Amniotic epithelial cell (primary cell): ENCODE measurements around the gene GAS7.
A peak's percentile ranks its signal among the peaks of the same experiment; 100 is the strongest.

Experiments
- DNase-seq: peaks from one replicate; pipeline ENCODE4 v3.0.0-alpha.2; 2010; ENCODE audit warnings: low read depth

Gene GAS7

DNA sequence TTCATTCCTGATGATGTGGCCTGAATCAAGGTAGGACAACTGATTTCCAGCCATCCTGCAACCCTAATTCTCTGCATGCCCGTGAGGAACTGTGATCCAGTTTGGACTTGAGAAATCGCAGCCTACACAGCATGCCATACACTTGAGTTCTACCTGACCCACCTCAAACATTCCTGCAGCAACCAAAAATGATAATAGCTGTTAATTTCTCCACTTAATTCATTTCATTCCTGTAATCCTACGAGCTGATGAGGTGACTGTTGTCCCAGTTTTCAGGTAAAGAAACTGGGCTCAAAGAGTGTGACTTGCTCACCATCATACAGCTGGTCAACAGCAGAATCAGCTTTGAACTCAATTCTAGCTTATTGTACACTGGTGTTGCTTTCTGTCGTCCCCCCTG lies 2.2 kb upstream of the GAS7 start:
- DNase-seq, result no peak

DNA sequence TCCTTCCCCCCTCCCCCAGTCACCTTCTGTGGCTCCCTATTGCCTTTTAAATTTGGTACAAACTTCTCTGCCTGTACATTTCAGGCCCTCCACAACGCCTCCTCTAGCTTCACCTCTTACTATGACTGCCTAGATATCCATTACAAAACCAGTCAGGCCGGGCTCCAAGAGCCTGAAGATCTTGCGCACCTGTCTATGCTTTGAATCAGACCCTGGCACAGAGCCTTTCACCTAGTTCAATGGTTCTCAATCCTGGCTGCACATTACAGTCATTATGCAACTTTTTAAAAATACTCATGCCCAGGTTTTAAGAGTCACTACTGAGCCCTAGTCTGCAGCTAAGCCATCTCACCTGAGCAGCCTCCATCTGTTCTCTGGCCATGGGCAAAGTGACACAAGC lies 1.6 kb upstream of the GAS7 start:
- DNase-seq, result no peak

DNA sequence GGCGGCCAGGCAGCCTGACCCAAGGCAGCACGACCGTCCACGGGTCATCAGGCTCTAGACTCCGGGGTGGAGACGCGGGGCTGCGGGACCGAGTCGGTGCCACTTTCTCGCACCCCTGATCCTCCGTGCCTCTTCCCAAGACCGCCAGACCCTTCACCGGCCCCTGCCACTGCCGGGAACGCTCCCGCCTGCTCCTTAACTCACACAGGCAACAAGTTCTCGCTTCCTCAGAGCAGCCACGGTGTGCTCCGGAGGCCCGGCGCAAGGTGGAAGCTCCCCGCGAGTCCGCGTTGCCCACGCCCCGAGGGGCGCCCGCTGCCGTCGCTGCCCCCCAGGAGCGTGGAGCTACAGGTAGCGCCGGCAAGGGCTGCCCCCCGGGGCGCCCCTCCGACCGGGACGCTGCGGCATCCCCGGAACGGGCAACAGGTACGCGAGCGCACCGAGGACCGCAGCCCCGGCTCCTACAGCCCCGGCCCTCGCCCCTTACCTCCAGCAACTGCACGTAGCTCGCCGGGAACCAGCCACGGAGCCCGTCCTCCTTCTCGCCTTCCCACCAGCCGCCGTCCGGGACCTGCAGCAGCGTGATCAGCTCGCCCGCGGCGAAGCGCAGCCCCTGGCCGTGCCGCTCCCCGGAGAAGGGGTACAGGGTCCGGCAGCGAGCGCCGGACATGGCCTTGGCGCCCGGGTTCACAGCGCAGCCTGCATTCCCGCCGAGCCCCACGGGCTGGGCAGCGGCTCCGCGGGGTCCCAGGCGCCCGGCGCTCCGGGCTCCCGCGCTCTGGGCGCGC lies 491 bp downstream of the GAS7 start:
- no peak for DNase-seq

DNA sequence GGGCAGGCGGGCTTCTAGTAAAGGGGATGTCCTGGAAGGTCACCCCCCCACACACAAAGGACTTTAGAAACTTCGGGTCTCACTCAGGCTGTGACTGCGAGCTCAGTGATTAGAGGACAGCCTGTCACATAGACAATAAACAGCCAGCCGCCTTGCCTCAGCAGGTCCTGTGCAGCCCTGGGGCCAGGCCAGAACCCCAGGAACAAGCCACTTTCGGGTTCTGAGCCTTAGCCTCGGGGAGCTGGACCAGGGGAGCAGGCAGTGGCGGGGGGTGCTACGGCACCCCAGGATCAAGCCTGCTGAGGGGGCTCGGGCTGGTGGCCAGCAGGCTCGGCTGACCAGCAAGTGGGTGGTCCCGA lies 1.1 kb downstream of the GAS7 start:
- no peak for DNase-seq

DNA sequence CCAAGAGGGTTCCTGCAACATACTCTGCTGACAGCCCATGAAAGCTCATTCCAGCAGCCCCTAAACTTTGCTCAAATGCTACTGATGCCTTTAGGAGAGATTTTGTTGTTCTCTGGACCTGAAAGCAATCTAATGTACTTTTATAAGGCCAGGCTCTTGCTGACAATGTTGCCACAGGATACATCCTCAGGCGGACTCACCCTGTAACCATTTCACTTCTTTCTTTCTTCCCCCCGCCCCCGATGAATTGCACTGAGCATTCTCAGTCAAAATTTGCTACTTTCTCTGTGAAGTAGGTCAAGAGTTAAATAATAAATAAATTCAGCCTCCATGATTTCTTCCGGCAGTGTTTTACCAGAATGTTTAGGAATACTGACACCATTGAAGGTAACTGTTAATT lies 1.5 kb downstream of the GAS7 start:
- DNase-seq, result no peak

DNA sequence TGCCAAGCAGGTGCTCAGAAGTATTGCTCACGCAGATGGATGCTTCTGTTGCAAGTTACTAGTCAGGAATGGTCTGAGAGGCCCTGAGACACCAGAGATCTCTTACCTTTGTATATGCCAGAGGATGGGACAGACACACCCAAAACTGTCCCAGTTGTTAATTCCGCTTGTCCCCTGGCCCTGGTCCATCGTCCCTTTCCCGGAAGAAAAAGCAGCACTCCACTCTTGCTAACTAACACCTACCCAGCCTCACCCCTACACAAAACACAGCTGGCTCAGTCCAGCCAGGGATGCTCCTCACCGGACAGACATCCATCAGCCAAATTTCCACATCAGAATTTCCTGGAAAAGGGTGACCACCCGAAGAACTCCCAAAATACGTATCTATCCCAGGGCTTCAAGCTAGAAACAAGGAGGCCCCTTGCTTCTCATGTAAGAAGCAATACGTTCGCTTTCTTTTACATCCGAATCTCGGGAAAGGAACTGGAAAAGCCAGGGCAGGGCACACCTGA lies 2.0 kb downstream of the GAS7 start:
- DNase-seq, result no peak

DNA sequence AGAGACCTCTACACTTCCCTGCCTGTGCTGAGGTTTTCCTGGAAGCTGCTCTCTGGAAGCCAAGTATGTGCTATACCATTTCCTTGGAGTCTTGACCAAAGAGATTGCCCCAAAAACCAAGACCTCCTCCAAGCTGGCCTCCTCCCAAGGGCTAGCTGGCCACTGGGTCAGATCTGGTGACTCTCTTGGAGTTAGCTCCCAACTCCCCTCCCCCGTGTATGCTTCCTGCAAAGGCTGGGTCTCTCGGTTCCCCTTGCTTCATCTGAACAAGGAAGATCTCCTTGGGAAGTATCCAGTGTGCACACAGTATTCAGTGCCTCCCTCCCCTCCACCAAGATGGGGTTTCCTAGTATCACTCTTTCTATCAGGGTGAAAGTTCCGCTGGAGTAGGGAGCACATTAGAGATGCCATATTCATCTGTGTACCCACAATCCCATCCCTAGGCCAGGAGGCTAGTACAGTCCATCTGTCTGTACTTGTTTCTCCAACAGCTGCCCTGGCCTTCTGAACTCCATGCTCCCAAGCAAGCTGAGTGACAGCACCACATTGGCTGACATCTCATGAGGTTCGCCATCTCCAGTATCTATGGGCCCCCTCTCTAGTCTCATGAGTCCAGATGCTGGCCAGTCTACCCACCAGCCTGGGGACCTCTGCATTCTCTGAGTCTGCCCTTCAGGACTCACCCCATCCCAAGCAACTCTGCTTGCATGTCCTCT lies 3.2 kb downstream of the GAS7 start:
- DNase-seq, result no peak

DNA sequence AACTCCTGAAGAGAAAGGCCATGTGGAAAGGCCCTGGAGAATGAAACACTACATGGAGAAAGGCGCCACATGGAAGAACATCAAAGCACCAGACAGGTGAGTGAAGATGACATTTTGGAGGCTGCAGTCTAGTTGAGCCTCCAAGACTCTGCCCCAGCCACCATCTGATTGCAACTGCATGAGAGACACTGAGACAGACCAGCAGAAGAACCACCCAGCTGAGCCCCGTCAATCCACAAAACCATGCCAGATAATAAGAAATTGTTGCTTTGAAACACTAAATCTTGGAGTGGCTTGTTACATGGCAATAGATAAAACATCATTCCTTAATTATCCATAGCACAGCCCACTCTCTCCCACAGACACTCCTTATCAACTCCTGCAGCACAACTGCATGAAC lies 4.8 kb downstream of the GAS7 start:
- DNase-seq, result no peak

DNA sequence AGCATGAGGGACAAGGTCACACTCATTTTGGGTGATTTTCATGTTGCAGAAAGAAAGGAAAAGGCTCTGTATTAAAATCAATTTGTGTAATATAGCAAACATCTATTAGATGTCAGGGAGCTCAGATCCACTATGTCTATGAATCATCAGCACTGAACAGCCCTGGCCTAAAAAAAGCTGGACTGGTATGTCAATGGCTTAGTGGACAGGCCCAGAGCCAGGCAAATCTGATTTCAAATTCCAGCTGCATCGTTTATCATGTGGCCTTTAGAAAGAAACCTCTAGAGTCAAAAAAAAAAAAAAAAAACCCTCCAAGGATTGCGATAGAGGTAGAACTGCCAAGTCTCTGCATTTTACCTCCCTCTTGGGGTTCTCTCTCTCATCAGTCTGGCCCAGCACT lies 5.4 kb downstream of the GAS7 start:
- DNase-seq, result peak; percentile 88

DNA sequence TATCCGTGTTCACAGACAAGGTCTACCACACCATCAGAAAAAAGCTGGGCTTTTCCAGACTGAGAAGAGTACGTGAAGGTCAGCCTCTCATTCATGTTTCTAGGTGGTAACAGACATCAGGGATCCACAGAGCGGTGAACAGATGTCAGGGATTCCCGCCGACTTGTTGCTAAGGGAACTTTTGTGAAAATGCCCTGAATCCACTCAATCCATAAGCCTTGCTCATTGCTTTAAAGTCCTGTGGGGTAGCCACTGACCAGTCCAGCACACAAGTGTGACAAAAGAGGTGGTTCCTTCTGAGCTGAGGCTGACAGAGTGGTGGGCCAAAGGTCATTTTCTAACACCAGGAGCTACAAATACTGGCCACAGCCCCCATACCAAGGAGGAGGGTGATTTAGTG lies 5.9 kb downstream of the GAS7 start:
- no peak for DNase-seq

DNA sequence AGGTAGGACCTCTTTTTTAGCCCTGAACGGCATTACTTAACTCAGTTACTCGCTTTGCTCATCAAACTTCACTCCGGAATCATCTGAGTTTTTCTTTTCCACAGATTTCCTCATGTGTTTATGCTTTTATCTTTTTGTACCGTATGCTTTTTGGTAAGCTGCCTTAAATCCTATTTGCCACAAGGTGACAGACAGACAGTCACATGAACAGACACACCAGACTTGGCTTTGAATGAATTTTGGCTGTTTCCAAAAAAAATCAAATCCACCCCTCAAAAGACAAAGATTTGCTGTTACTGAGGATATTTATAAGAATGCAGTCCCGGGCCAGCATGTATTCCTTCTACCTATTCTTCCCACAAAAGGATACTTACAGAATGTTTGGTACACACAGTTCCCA lies 10.9 kb downstream of the GAS7 start:
- DNase-seq, result no peak

DNA sequence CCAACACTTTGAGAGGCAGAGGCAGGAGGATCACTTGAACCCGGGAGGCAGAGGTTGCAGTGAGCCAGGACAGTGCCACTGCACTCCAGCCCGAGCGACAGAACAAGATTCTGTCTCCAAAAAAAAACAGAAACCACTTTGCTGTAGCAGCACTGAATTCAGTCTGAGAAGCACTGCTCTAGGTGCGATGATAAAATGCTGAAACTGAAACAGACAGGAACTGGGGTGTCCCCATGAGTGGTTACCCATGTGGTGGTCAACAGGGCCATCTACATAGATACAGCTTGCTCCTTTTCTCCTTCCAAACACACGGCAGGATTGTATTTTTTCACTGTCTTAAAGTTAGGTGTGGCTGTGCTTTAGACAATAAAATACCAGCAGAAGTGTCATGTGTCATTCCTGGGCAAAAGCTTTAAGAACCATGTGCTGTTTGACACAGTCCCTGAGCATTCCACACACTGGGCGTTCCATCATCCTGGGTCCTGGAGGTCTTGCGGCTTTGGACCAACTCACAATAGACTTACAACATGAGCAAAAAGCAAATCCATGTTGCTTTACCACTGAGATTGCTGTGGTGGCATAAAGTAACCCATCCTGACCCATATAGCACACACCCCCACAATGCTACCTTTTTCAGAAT lies 11.5 kb downstream of the GAS7 start:
- no peak for DNase-seq

DNA sequence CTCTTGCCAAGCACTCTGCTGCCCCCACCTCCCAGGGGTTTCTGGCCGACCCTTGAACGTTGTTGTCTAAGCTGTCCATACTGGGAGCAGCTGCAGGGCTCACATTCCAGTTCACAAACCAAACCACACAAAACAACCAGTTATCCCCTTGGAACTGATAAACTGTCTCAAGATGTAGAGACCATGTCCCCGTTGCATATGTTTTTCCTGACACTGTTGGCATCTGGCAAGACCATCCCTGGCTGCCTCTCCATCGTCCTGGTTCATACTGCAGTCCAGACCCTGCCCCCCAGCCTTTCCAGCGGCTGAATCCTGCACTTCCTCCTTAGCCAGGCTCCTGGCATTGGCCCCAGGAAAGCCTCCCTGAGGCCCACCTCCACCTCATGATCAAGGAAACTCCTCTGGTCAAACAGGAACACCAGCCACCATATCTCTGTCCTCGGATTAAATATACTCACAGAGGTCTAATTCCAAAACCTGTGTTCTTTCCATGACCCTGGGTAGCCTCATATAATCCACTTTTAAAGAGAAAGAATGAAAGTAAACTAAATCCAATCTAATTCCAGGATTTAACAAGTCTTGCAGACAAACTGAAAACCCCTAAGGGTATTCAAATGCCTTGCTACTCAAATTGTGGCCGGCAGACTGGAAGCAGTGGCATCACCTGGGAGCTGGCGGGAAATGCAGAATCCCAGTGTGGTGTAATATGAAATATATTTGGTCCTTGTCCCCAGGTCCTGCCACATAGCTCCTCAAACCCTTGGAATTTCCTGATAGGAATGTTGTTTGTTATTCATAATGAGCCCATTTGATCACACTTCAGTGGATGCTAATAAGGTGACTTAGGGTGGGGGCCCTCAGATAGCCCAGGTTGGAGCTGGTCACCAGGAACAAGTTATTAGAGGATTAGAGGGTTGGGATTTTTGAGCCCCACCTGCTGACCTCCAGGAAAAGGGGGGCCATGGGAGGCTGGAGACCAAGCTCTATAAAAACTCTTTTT lies 14.2 kb downstream of the GAS7 start:
- DNase-seq, result no peak

DNA sequence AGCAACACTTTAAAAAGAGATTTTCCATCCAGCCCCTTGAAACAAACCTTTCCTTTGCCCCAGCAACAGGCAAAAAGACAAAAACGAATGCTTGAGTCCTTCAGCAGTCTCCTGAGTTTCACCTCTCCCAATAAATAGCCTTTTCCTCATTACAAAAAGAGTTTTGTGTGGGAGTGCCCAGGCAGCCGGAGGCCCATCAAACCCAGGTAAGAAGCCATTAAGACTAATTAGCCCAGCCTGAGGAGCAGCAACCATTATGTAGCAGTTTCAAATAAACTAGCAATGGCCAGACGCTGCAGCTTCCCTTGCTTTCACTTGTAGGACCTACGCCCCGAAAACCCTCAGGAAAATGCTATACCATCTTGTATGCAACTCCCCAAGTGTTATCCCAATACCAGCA lies 15.6 kb downstream of the GAS7 start:
- DNase-seq, result no peak

DNA sequence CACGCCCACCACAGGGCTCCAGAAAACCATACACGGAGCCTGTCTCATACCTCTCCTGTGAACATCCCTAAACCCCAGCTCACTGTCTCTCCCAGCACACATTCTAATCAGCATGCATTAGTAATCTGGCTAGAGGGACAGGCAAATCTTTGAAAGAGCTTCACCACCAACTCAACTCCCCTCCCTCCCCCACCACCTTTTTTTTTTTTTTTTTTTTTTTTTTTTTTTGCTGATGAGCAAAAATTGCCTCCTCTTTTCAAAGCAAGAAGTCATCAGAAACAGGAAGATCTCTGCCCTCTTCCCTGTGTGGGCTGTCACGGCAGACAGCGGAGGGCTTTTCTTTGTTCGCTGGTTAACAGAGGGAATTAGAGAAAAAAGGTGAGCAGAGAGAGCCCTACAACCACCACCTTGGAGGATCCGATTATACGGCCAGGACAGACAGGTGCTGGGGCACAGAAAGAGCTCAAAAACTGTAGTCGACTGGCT lies 19.9 kb downstream of the GAS7 start:
- DNase-seq, result peak; percentile 37

DNA sequence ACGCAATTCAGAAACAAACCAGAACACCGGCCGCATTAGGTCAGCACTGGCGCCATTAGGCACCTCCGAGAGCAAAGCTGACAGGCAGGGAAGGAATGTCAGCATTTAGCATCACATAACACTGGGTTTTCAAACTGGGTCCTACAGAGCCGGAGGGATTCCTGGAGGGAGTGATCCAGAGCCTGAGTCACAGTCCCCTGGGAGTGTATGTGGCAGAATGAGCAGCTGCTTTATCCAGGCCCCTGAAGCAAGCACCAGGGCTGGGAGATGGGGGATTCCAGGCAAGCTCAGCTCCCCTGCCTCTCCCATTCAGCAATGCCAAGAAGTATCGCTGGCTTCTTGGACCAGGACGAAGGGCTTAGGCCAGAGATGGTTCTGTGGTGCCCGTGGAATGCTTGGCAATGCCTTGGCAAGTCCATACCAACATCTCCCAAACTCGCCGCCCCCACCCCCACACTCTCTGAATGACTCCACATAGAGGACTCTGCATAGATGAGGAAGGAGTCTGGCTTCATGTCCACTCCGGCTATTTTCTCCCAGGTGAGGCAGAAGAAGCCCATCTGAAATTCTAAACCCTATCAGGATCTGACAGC lies 20.4 kb downstream of the GAS7 start:
- DNase-seq, result peak; percentile 41

DNA sequence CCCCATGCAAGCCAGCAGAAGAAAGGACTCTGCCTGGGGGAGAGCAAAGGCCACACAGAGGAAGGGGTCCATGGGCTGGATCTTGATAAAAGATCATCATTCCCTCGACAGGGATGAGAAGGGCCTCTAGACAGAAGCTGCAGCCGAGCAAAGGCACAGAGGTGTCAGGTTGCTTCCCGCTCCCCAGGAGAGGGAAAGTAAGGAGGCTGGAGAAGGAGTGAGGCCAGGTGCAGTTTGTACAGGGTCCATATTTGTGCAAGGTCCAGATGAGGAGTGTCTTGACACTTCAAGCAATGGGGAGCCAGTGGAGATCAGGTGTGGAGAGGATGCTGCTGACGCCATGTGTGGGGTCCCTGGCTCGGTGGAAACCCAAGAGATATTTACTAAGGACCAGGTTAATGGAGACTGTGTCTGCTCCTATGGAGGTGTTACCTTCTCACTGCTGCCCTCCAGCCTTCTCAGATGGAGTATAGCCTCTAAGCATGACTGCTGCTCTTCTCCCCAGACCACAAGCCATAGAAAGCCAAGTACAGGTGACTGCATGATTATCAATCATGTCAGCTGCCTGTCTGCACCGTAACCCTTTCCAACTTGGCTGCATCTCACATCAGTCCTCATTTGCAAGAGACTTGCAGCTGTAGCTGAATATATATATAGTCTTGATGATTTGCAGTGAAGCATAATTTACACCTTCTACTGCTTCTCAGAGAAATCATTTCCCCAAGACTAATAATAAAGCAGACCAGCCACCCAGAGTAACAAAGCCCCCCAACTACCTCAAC lies 21.1 kb downstream of the GAS7 start:
- no peak for DNase-seq

DNA sequence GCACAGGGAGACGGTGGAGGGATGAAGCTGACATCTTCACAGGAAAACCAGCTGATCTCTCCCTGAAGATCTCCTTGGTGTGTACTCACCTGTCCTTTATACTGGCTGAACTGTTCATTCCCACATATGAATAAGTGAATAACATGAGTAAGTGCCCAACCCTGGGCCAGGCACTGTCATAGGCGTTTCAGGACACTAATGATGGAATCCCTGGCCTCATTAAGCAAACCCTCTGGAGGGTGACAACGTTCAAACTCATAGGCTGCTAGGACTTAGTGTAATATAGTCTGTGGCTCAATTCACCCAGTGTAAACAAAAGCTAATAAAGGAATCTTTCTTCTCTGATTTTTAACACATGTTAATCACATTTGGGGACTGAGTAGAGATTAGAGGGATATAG lies 24.5 kb downstream of the GAS7 start:
- no peak for DNase-seq

DNA sequence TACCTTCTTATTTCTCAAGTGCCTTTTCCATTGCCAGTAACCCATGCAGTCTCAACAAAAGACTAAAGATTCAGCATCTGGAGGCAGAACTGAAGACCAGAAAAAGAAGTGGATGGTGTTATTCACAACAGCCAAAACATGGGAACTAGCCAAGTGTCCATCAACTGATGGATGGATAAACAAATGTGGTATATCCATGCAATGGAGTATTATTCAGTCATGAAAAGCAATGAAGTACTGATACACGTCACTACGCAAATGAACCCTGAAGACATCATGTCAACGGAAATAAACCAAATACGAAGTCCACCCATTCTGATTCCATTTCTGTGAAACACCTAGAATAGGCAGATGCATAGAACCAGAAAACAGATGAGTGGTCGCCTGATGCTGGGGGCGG lies 25.6 kb downstream of the GAS7 start:
- DNase-seq, result no peak

DNA sequence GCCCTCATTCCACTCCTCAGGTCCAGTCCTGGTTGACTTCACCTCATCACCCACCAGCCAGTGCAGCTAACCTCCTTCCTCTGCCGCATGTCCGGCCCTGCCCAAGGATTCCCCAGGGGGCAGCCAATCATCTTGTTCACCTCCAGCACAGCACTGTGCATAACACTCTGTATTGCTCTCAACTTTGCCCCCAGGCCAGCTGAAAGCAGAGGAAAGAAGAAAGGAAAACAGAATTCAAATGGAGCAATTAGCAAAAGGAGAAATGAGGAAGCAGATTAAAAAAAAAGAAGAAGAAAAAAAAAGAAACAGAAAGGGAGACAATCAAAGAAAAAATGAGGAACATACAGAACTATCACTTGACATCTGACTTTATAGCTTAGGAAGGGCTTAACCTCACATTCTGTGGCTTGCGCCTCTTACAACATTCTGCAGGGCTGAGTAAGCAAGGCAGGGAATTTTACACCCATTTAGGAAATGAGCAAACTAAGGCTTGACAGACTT lies 26.1 kb downstream of the GAS7 start:
- DNase-seq, result peak; percentile 91
